Duodenal mucosa (tissue), 2 donors: ENCODE data around the gene GADD45A.

Source experiments
- H3K27ac ChIP-seq: one replicate; pipeline ENCODE4 v1.7.0; 2013; ENCODE audit warnings: low read depth, low read length
- H3K27me3 ChIP-seq, 2 donors: one replicate each; pipeline ENCODE4 v1.7.0; 2013; ENCODE audit warnings: low read length in 2 of 2, control low read depth in 1 of 2; ENCODE audit not compliant: insufficient read depth in 2 of 2, control insufficient read depth in 1 of 2
- H3K36me3 ChIP-seq, 2 donors: one replicate each; pipeline ENCODE4 v1.7.0; 2013; ENCODE audit warnings: low read length in 2 of 2, control low read depth in 1 of 2; ENCODE audit not compliant: insufficient read depth in 2 of 2, control insufficient read depth in 1 of 2
- H3K4me1 ChIP-seq, 2 donors: one replicate each; pipeline ENCODE4 v1.7.0; 2013; ENCODE audit warnings: low read length in 2 of 2, control low read depth in 1 of 2; ENCODE audit not compliant: insufficient read depth in 2 of 2, control insufficient read depth in 1 of 2
- H3K4me3 ChIP-seq, 2 donors: one replicate each; pipeline ENCODE4 v1.7.0; 2013; ENCODE audit warnings: low read length in 2 of 2, low read depth in 1 of 2
- H3K9ac ChIP-seq, 2 donors: one replicate each; pipeline ENCODE4 v1.7.0; 2013; ENCODE audit warnings: low read length in 2 of 2, low read depth in 1 of 2
- H3K9me3 ChIP-seq, 2 donors: one replicate each; pipeline ENCODE4 v1.7.0; 2013; ENCODE audit warnings: low read length in 2 of 2, control low read depth in 1 of 2; ENCODE audit not compliant: control insufficient read depth in 1 of 2

The GADD45A gene

GRCh38 chr1:67687198-67687545 is 2.2 kb downstream of the GADD45A start:
- peak overlapping the region; percentile 34 for H3K27ac ChIP-seq
- H3K36me3 ChIP-seq: peaks cover 8 to 17% of the 10 kb centered on the region in 2 donors
- peak overlapping the region; percentile 89 to 97 for H3K9ac ChIP-seq
- H3K4me1 ChIP-seq: peaks cover 27 to 34% of the 10 kb centered on the region in 2 donors
- H3K27me3 ChIP-seq: no peaks in the 10 kb centered on the region
- peak overlapping the region; percentile 82 to 94 for H3K4me3 ChIP-seq
- H3K9me3 ChIP-seq: no peaks in the 10 kb centered on the region

DNA sequence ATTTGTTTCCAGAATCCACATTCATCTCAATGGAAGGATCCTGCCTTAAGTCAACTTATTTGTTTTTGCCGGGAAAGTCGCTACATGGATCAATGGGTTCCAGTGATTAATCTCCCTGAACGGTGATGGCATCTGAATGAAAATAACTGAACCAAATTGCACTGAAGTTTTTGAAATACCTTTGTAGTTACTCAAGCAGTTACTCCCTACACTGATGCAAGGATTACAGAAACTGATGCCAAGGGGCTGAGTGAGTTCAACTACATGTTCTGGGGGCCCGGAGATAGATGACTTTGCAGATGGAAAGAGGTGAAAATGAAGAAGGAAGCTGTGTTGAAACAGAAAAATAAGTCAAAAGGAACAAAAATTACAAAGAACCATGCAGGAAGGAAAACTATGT is 2.6 kb downstream of the GADD45A start:
- Histone ChIP-seq H3K27me3 (no peaks in the 10 kb centered on the region), H3K4me3 (peak overlapping the region in 1 of 2 donors; percentile 94), H3K9me3 (no peaks in the 10 kb centered on the region), H3K4me1 (peaks cover 27 to 34% of the 10 kb centered on the region in 2 donors), H3K27ac (no peak overlapping the region), H3K9ac (peak overlapping the region in 1 of 2 donors; percentile 15), H3K36me3 (peaks cover 8 to 17% of the 10 kb centered on the region in 2 donors)

GRCh38 chr1:67688526-67689219 is 3.7 kb downstream of the GADD45A start:
- peaks cover 23 to 27% of the 10 kb centered on the region in 2 donors for H3K4me1 ChIP-seq
- H3K27ac ChIP-seq: no peak overlapping the region
- peak overlapping the region in 1 of 2 donors; percentile 2 for H3K9ac ChIP-seq
- H3K9me3 ChIP-seq: no peaks in the 10 kb centered on the region
- no peaks in the 10 kb centered on the region for H3K27me3 ChIP-seq
- peaks cover 8 to 17% of the 10 kb centered on the region in 2 donors for H3K36me3 ChIP-seq
- no peak overlapping the region for H3K4me3 ChIP-seq

DNA sequence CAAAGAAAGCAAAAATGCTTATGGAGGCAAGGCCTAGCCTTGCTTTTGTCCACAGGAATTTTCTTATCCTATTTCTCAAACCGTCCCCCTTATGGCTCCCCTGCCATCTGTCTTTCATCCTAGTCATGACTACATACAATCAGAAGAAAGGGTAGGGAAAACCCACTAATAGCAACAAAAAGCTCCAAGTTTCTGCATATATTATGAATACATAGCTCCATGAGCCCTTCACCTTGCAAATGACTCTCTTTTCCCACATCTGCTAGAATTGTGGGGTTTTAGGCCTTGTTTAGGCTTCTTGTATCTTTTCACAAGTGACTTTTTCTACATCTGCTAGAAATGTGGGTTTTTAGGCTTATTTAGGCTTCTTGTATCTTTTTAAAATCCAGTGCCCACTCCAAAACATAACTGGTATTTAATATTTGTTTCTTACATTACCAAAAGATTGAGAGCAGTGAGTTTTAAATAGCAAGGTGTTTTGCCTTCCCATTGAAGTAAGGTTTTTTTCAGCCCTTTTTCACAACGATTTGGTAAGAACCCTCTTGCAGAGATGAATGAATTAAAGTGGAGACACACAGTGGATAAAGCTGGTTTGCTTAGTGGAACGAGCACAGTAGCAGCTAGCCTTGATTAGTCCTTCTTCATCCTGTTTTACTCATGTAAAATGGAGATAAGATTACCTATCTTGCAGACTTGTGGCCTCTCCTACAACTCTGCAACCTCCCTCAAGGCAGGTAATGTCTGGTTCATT is 4.4 kb downstream of the GADD45A start:
- Histone ChIP-seq H3K36me3 (peaks cover 8 to 17% of the 10 kb centered on the region in 2 donors), H3K27ac (no peak overlapping the region), H3K4me3 (no peak overlapping the region), H3K4me1 (peaks cover 16 to 20% of the 10 kb centered on the region in 2 donors), H3K9ac (no peak overlapping the region), H3K27me3 (no peaks in the 10 kb centered on the region), H3K9me3 (no peaks in the 10 kb centered on the region)

DNA sequence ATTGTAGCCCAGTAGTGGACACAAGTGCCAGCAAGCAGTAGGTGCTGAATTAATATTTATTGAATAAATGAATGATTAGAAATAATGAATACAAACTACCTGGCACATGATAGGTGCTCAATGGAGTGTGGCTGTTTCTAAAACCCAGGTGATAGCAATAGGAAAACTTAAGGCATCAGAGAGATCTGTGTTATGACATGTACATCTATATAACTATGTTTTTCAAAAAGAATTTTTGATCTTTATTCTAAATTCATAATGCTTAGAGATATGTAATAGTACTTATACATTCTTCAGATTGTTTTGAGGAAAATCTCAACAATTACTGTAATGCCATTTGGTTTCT is 5.0 kb downstream of the GADD45A start:
- Histone ChIP-seq H3K9me3 (no peaks in the 10 kb centered on the region), H3K9ac (no peak overlapping the region), H3K27me3 (no peaks in the 10 kb centered on the region), H3K4me3 (no peak overlapping the region), H3K27ac (no peak overlapping the region), H3K4me1 (peaks cover 13 to 19% of the 10 kb centered on the region in 2 donors), H3K36me3 (peaks cover 8 to 17% of the 10 kb centered on the region in 2 donors)

DNA sequence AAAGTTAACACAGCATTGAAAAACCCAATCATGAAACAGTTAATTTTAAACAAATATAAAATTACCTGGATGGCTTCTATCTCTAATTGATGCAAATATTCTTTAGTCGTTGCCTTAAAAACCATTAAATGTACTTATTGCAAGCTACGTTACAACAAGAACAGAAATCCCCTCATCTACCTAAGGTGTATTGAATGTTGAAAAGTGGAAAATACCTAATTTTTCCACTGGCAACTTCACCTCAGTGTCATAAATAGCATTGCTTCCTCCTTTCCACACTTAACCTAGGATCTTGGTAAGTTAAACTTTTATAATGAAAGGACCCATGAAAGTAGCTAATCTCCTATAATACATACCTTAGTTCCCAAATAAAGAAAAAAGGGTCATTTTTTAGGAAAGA is 5.4 kb downstream of the GADD45A start:
- no peak overlapping the region for H3K4me3 ChIP-seq
- peaks cover 8 to 17% of the 10 kb centered on the region in 2 donors for H3K36me3 ChIP-seq
- no peak overlapping the region for H3K9ac ChIP-seq
- H3K27ac ChIP-seq: no peak overlapping the region
- peaks cover 13 to 19% of the 10 kb centered on the region in 2 donors for H3K4me1 ChIP-seq
- no peaks in the 10 kb centered on the region for H3K27me3 ChIP-seq
- H3K9me3 ChIP-seq: no peaks in the 10 kb centered on the region

- H3K4me3 ChIP-seq: no peak overlapping the region
- peaks cover 13 to 16% of the 10 kb centered on the region in 2 donors for H3K4me1 ChIP-seq
- no peak overlapping the region for H3K27ac ChIP-seq
- H3K27me3 ChIP-seq: no peaks in the 10 kb centered on the region
- peaks cover 8 to 17% of the 10 kb centered on the region in 2 donors for H3K36me3 ChIP-seq
- no peaks in the 10 kb centered on the region for H3K9me3 ChIP-seq
- H3K9ac ChIP-seq: no peak overlapping the region
Measured at GRCh38 chr1:67691712-67692111, 6.7 kb downstream of the GADD45A start.

DNA sequence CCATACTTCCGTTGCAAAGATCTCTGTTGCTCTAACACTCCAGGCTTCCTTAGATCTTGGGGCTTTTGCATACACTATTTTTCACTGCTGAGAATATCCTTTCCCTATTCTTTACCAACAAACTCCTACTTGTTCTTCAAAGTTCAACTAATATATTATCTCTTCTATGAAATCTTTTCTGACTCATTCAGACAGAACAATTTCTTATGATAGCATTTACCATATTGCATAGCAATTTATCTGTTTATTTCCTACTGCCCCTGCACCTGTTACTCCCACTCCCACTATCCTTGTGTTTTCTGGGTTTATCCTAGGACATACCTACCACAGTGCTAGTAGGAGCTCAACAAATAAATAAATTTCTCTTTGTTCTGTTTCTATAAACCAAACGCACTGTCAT is 11.0 kb downstream of the GADD45A start:
- H3K4me3 ChIP-seq: no peak overlapping the region
- H3K27ac ChIP-seq: no peak overlapping the region
- H3K9me3 ChIP-seq: no peaks in the 10 kb centered on the region
- H3K27me3 ChIP-seq: no peaks in the 10 kb centered on the region
- H3K36me3 ChIP-seq: peaks cover 0 to 4% of the 10 kb centered on the region in 2 donors
- peaks cover 0 to 2% of the 10 kb centered on the region in 2 donors for H3K4me1 ChIP-seq
- H3K9ac ChIP-seq: no peak overlapping the region

DNA sequence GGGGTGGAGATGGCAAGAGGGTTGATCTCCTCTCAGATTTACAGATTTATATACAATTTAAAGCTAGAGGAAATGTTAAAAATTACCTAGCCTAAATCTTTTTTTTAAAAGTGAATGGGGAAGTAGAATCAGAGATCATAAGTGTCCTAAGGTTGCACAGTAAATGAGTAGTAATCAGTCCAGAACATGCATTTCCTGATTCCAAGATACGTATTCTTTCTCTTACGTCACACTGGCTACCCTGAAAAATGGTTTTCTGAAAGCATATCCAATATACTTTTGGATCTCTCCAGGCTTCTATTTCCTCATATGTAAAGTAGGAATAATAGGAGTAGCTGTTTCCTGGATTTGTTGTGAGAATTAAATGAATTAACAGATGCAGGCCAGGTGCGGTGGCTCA is 11.7 kb downstream of the GADD45A start:
- H3K27me3 ChIP-seq: no peaks in the 10 kb centered on the region
- no peak overlapping the region for H3K4me3 ChIP-seq
- peaks cover 0 to 6% of the 10 kb centered on the region in 2 donors for H3K4me1 ChIP-seq
- H3K9me3 ChIP-seq: no peaks in the 10 kb centered on the region
- H3K27ac ChIP-seq: no peak overlapping the region
- H3K9ac ChIP-seq: no peak overlapping the region
- peaks cover 0 to 9% of the 10 kb centered on the region in 2 donors for H3K36me3 ChIP-seq

- Histone ChIP-seq H3K9ac (no peak overlapping the region), H3K9me3 (no peaks in the 10 kb centered on the region), H3K27ac (no peak overlapping the region), H3K4me3 (no peak overlapping the region), H3K36me3 (peaks cover 7 to 23% of the 10 kb centered on the region in 2 donors), H3K27me3 (no peaks in the 10 kb centered on the region), H3K4me1 (peaks cover 0 to 6% of the 10 kb centered on the region in 2 donors)
Measured at GRCh38 chr1:67700220-67700619, 15.2 kb downstream of the GADD45A start.
